HCT116 (cell line): Measurements from ENCODE around the gene CCDC146. TPM values are rescaled to one million over a fixed set of nuclear protein-coding genes. Genes with fewer than 3 reads are reported as not detected.

Experiments used
- ATAC-seq: fragments of 200-7000 bp; cut with Tn5 transposase; 2 replicates; pipeline ENCODE4 v1.9.1; 2020; ENCODE audit warnings: mild to moderate bottlenecking, moderate library complexity
- BruUV-seq: library from RNA; stranded (reverse); fragments of 400-500 nt; replicated peaks from 2 replicates; lab custom pipeline; 2021; lab: Mats Ljungman, UMichigan
- CTCF ChIA-PET: fragments of 300-600 bp; sonication (Branson Sonifier 250); formaldehyde crosslinking; loops from one replicate; lab custom pipeline; 2021; ENCODE audit warnings: antibody characterized with exemption; lab: Charles Lee
- POLR2A ChIA-PET: fragments of 300-600, 350-600 bp; sonication (Branson Sonifier 250); formaldehyde crosslinking; loops from one replicate; lab custom pipeline; 2021; ENCODE audit warnings: antibody characterized with exemption; lab: Charles Lee
- RAD21 ChIA-PET, 2 experiments: fragments of 300-600 bp; sonication (Branson Sonifier 250); formaldehyde crosslinking; loops; one replicate each; lab custom pipeline; 2023; ENCODE audit warnings: low total read pairs in 2 of 2; ENCODE audit not compliant: uncharacterized antibody in 2 of 2, unreplicated experiment in 2 of 2, low non-redundant PET in 1 of 2; lab: Charles Lee
- DNase-seq: peaks from one replicate; pipeline ENCODE4 v3.0.0-alpha.2; 2010; ENCODE audit warnings: low read depth, low spot score
- H2AFZ ChIP-seq: fragments of 200-600 bp; shearing (Covaris generic), sonication (generic); 2 replicates; pipeline ENCODE4 v1.6.1; 2017; ENCODE audit warnings: low read depth, mixed run types, mixed read lengths, antibody characterized with exemption, low read length; ENCODE audit not compliant: poor library complexity, severe bottlenecking
- H3K27ac ChIP-seq: 2 replicates; pipeline ENCODE4 v1.5.1; 2012; ENCODE audit warnings: low read depth, low read length
- H3K27me3 ChIP-seq: fragments of 200-600 bp; sonication (generic); 2 replicates; pipeline ENCODE4 v1.6.1; 2016; ENCODE audit warnings: mixed run types, low read length, mixed read lengths; ENCODE audit not compliant: insufficient read depth
- H3K36me3 ChIP-seq, 2 experiments: fragments of 200-500 bp in 1 of 2; fragments of 200-600 bp in 1 of 2; sonication (Bioruptor generic) in 1 of 2; sonication (generic) in 1 of 2; 2 replicates each; pipeline versions ENCODE4 v1.5.1 to v1.6.1; 2014 to 2016; ENCODE audit warnings: low read length in 2 of 2, inconsistent platforms in 1 of 2, mixed read lengths in 1 of 2, mixed run types in 1 of 2; ENCODE audit not compliant: insufficient read depth in 2 of 2, control insufficient read depth in 1 of 2
- H3K4me1 ChIP-seq, 2 experiments: fragments of 200-600 bp in 1 of 2; sonication (generic) in 1 of 2; 2 replicates each; pipeline versions ENCODE4 v1.5.1 to v1.6.1; 2012 to 2017; ENCODE audit warnings: low read length in 2 of 2, inconsistent platforms in 1 of 2, mild to moderate bottlenecking in 1 of 2, mixed read lengths in 1 of 2, mixed run types in 1 of 2, moderate library complexity in 1 of 2; ENCODE audit not compliant: insufficient read depth in 2 of 2, control insufficient read depth in 1 of 2
- H3K4me2 ChIP-seq: fragments of 200-600 bp; sonication (generic); 2 replicates; pipeline ENCODE4 v1.6.1; 2017; ENCODE audit warnings: mixed run types, low read length, mixed read lengths
- H3K4me3 ChIP-seq, 2 experiments: fragments of 200-600 bp in 1 of 2; sonication (generic) in 1 of 2; replicated peaks in 1 of 2; 2 replicates each; pipeline ENCODE4 v1.5.1; 2011 to 2016; ENCODE audit warnings: low read length in 2 of 2, control low read depth in 1 of 2, low read depth in 1 of 2, mild to moderate bottlenecking in 1 of 2, mixed read lengths in 1 of 2, mixed run types in 1 of 2
- H3K79me2 ChIP-seq: fragments of 200-600 bp; sonication (generic); 2 replicates; pipeline ENCODE4 v1.6.1; 2017; ENCODE audit warnings: mild to moderate bottlenecking, mixed run types, low read length, moderate library complexity, mixed read lengths; ENCODE audit not compliant: insufficient read depth
- H3K9ac ChIP-seq: fragments of 200-600 bp; sonication (generic); 2 replicates; pipeline ENCODE4 v1.6.1; 2016; ENCODE audit warnings: low read length, mixed read lengths
- H3K9me2 ChIP-seq: fragments of 200-600 bp; sonication (generic), shearing (Covaris generic); 2 replicates; pipeline ENCODE4 v1.6.1; 2017; ENCODE audit warnings: mixed run types, mild to moderate bottlenecking, moderate library complexity; ENCODE audit not compliant: insufficient read depth
- H3K9me3 ChIP-seq, 2 experiments: fragments of 200-500 bp in 1 of 2; fragments of 200-600 bp in 1 of 2; sonication (Bioruptor generic) in 1 of 2; sonication (generic) in 1 of 2; 2 replicates each; pipeline ENCODE4 v1.6.1; 2014 to 2017; ENCODE audit warnings: low read length in 2 of 2, mixed read lengths in 2 of 2, inconsistent platforms in 1 of 2, low read depth in 1 of 2, mild to moderate bottlenecking in 1 of 2, mixed run types in 1 of 2, moderate library complexity in 1 of 2; ENCODE audit not compliant: control insufficient read depth in 1 of 2, insufficient read depth in 1 of 2
- H4K20me1 ChIP-seq: fragments of 200-600 bp; sonication (generic), shearing (Covaris generic); 2 replicates; pipeline ENCODE4 v1.6.1; 2017; ENCODE audit warnings: mixed run types, mild to moderate bottlenecking, moderate library complexity; ENCODE audit not compliant: insufficient read depth
- CEBPB ChIP-seq: IDR thresholded peaks from 2 replicates; pipeline ENCODE4 v1.6.1; 2012; ENCODE audit warnings: low read depth
- CTCF ChIP-seq, 3 experiments: fragments of 200-600 bp in 1 of 3; sonication (generic) in 1 of 3; IDR thresholded peaks in 2 of 3; conservative IDR thresholded peaks in 1 of 3; 2 replicates each; pipeline ENCODE4 v1.5.1; 2012 to 2017; ENCODE audit warnings: low read depth in 2 of 3, low read length in 2 of 3, antibody characterized with exemption in 1 of 3, borderline replicate concordance in 1 of 3, control low read depth in 1 of 3, mild to moderate bottlenecking in 1 of 3, mixed read lengths in 1 of 3, mixed run types in 1 of 3, moderate library complexity in 1 of 3; ENCODE audit not compliant: insufficient read depth in 1 of 3
- EGR1 ChIP-seq: IDR thresholded peaks from 2 replicates; pipeline ENCODE4 v1.6.1; 2012; ENCODE audit warnings: low read depth
- ELF1 ChIP-seq: IDR thresholded peaks from 2 replicates; pipeline ENCODE4 v1.6.1; 2012; ENCODE audit warnings: low read depth, borderline replicate concordance
- EZH2 ChIP-seq: fragments of 200-600 bp; sonication (generic); IDR thresholded peaks from 2 replicates; pipeline ENCODE4 v1.6.1; 2017; ENCODE audit warnings: antibody characterized with exemption, mixed run types
- EZH2phosphoT487 ChIP-seq: fragments of 200-600 bp; IDR thresholded peaks from 2 replicates; pipeline ENCODE4 v1.6.1; 2018; ENCODE audit warnings: antibody characterized with exemption, borderline replicate concordance
- FOSL1 ChIP-seq: IDR thresholded peaks from 2 replicates; pipeline ENCODE4 v1.6.1; 2012; ENCODE audit warnings: low read depth
- JUND ChIP-seq: IDR thresholded peaks from 2 replicates; pipeline ENCODE4 v1.6.1; 2012
- POLR2AphosphoS5 ChIP-seq: IDR thresholded peaks from 2 replicates; pipeline ENCODE4 v1.6.1; 2011; ENCODE audit warnings: mild to moderate bottlenecking, low read depth, low read length, moderate library complexity
- RAD21 ChIP-seq: IDR thresholded peaks from 2 replicates; pipeline ENCODE4 v1.6.1; 2012; ENCODE audit warnings: low read depth, mild to moderate bottlenecking
- SP1 ChIP-seq: IDR thresholded peaks from 2 replicates; pipeline ENCODE4 v1.6.1; 2012; ENCODE audit warnings: low read depth
- SRF ChIP-seq: IDR thresholded peaks from 2 replicates; pipeline ENCODE4 v1.6.1; 2012; ENCODE audit warnings: low read depth
- TCF7L2 ChIP-seq: IDR thresholded peaks from 2 replicates; pipeline ENCODE4 v1.7.0; 2011; ENCODE audit warnings: borderline replicate concordance, inconsistent platforms; ENCODE audit not compliant: insufficient read depth, insufficient read length; ENCODE audit errors: extremely low read depth
- YY1 ChIP-seq: IDR thresholded peaks from 2 replicates; pipeline ENCODE4 v1.6.1; 2011; ENCODE audit warnings: low read length, low read depth, moderate library complexity, mild to moderate bottlenecking; ENCODE audit not compliant: insufficient replicate concordance; ENCODE audit errors: extremely low read depth
- ZBTB33 ChIP-seq: IDR thresholded peaks from 2 replicates; pipeline ENCODE4 v1.6.1; 2011; ENCODE audit warnings: mild to moderate bottlenecking, low read length, moderate library complexity; ENCODE audit not compliant: insufficient replicate concordance; ENCODE audit errors: extremely low read depth
- ZNF274 ChIP-seq: fragments of 200-500 bp; sonication (Bioruptor generic); IDR thresholded peaks from 2 replicates; pipeline ENCODE4 v1.6.1; 2014; ENCODE audit warnings: mild to moderate bottlenecking, low read depth, low read length, inconsistent platforms
- intact Hi-C: fragments of 100-400 bp; cut with micrococcal nuclease; formaldehyde crosslinking; loops from 2 replicates; pipeline ENCODE4 v1.10.0; 2022
- total RNA-seq: library from RNA; stranded (reverse); gene quantifications from one replicate; pipeline ENCODE4 v1.2.1, GENCODE V29; 2021; ENCODE audit not compliant: unreplicated experiment

CCDC146 gene
- total RNA-seq, 1 experiment from 2014 or later, result 6.3 TPM

GRCh38 chr7:77208416-77208815 lies 86.0 kb downstream of the CCDC146 start:
- TF ChIP-seq JUND (no peak), YY1 (no peak), CEBPB (no peak), SP1 (no peak), ZNF274 (no peak), POLR2AphosphoS5 (no peak), EGR1 (no peak), EZH2phosphoT487 (no peak)
- Histone ChIP-seq H3K27ac (no peak overlapping the region), H3K36me3 (no peaks in the 10 kb centered on the region), H3K9ac (no peak overlapping the region), H3K79me2 (no peaks in the 10 kb centered on the region), H3K4me3 (no peak overlapping the region), H3K9me3 (peaks cover 4 to 12% of the 10 kb centered on the region in 2 experiments; a peak in 2 of 4 replicates), H2AFZ (no peak overlapping the region), H4K20me1 (no peaks in the 10 kb centered on the region), H3K4me1 (no peaks in the 10 kb centered on the region), H3K27me3 (no peaks in the 10 kb centered on the region), H3K9me2 (no peaks in the 10 kb centered on the region), H3K4me2 (no peak overlapping the region)
- POLR2A ChIA-PET, result no interaction called here
- no TSS peak for BruUV-seq
- CTCF ChIA-PET, result no interaction called here
- RAD21 ChIA-PET, result no interaction called here
- intact Hi-C loops, result no loop called here
- ATAC-seq (no peak), DNase-seq (no peak)

DNA sequence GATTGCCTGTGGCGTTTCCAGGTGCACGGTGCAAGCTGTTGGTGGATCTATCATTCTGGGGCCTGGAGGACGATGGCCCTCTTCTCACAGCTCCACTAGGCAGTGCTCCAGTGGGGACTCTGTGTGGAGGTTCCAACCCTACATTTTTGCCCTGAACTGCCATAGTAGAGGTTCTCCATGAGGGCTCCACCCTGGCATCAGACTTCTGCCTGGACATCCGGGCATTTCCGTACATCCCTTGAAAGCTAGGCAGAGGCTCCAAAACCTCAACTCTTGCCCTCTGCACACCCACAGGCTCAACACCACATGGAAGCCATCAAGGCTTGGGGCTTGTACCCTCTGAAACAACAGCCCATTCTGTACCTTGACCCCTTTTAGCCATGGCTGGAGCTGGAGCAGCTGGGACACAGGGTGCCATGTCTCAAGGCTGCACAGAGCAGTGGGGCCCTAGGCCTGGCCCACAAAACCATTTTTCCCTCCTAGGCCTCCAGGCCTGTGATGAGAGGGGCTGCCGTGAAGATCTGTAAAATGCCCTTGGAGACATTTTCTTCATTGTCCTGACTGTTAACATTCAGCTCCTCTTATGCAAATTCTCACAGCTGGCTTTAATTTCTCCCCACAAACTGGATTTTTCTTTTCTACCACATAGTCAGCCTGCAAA lies 87.2 kb downstream of the CCDC146 start:
- H2AFZ ChIP-seq, result no peak overlapping the region
- no peaks in the 10 kb centered on the region for H3K27me3 ChIP-seq
- POLR2A ChIA-PET, result no interaction called here
- H3K4me2 ChIP-seq, result no peak overlapping the region
- H3K27ac ChIP-seq, result no peak overlapping the region
- no peaks in the 10 kb centered on the region for H3K4me1 ChIP-seq
- no TSS peak for BruUV-seq
- H3K36me3 ChIP-seq, result no peaks in the 10 kb centered on the region
- intact Hi-C loops, result no loop called here
- no peak overlapping the region for H3K9ac ChIP-seq
- H4K20me1 ChIP-seq, result no peaks in the 10 kb centered on the region
- peaks cover 4 to 12% of the 10 kb centered on the region in 2 experiments; a peak in 2 of 4 replicates for H3K9me3 ChIP-seq
- H3K4me3 ChIP-seq, result no peak overlapping the region
- H3K9me2 ChIP-seq, result no peaks in the 10 kb centered on the region
- RAD21 ChIA-PET, result no interaction called here
- DNase-seq, result no peak
- CTCF ChIA-PET, result no interaction called here
- H3K79me2 ChIP-seq, result no peaks in the 10 kb centered on the region
- ATAC-seq, result no peak
- TF ChIP-seq ZBTB33 (no peak), FOSL1 (no peak), SRF (no peak), TCF7L2 (no peak), ZNF274 (no peak), EZH2phosphoT487 (no peak), RAD21 (no peak), EGR1 (no peak), EZH2 (no peak), YY1 (no peak), ELF1 (no peak), SP1 (no peak), CTCF (IDR thresholded peaks at IDR 0.05 in 2 of 3, conservative IDR thresholded peaks at IDR 0.05 in 1 of 3; ENCODE audit: borderline replicate concordance in 1 of 3, insufficient read depth in 1 of 3, low read depth in 2 of 3, low read length in 2 of 3) (no peak)
